A673 (cell line): ENCODE results near the gene TMEM203. TPM values are rescaled to one million over a fixed set of nuclear protein-coding genes. Genes with fewer than 3 reads are reported as not detected.

Source experiments
- BruUV-seq: library from RNA; stranded (reverse); fragments of 400-500 nt; replicated peaks from 2 replicates; lab custom pipeline; 2021; lab: Mats Ljungman, UMichigan
- CTCF ChIA-PET: fragments of 300-600 bp; sonication (Branson Sonifier 250); formaldehyde crosslinking; loops from one replicate; lab custom pipeline; 2022; ENCODE audit warnings: antibody characterized with exemption; lab: Charles Lee
- POLR2A ChIA-PET: fragments of 300-600 bp; sonication (Branson Sonifier 250); formaldehyde crosslinking; loops from one replicate; lab custom pipeline; 2022; ENCODE audit warnings: antibody characterized with exemption; ENCODE audit not compliant: low non-redundant PET; lab: Charles Lee
- DNase-seq: peaks from one replicate; pipeline ENCODE4 v3.0.0-alpha.2; 2015; ENCODE audit warnings: low spot score
- H3K27ac ChIP-seq: fragments of 200-600 bp; sonication (generic); 2 replicates; pipeline ENCODE4 v1.5.1; 2016; ENCODE audit warnings: mixed run types, low read depth, mild to moderate bottlenecking, mixed read lengths, antibody characterized with exemption, low read length; ENCODE audit not compliant: poor library complexity, severe bottlenecking
- H3K27me3 ChIP-seq: fragments of 200-600 bp; sonication (generic); replicated peaks from 2 replicates; pipeline ENCODE4 v1.6.1; 2017; ENCODE audit warnings: mixed run types, low read depth, mild to moderate bottlenecking, mixed read lengths, antibody characterized with exemption, low read length; ENCODE audit not compliant: insufficient read depth, poor library complexity
- H3K36me3 ChIP-seq: fragments of 200-600 bp; sonication (generic); 2 replicates; pipeline ENCODE4 v1.6.1; 2016; ENCODE audit warnings: mixed run types, mild to moderate bottlenecking, mixed read lengths, antibody characterized with exemption, low read length; ENCODE audit not compliant: insufficient read depth, poor library complexity, severe bottlenecking
- H3K4me1 ChIP-seq: fragments of 200-600 bp; sonication (generic); 2 replicates; pipeline ENCODE4 v1.6.1; 2017; ENCODE audit warnings: mixed run types, mild to moderate bottlenecking, mixed read lengths, antibody characterized with exemption, low read length; ENCODE audit not compliant: insufficient read depth, poor library complexity, severe bottlenecking
- H3K4me3 ChIP-seq: fragments of 200-600 bp; sonication (generic); 2 replicates; pipeline ENCODE4 v1.5.1; 2016; ENCODE audit warnings: low read depth, mixed run types, mild to moderate bottlenecking, mixed read lengths, low read length; ENCODE audit not compliant: poor library complexity, severe bottlenecking
- H3K9me3 ChIP-seq: fragments of 200-600 bp; sonication (generic); 2 replicates; pipeline ENCODE4 v1.6.1; 2016; ENCODE audit warnings: mixed run types, low read depth, mild to moderate bottlenecking, mixed read lengths, antibody characterized with exemption, low read length; ENCODE audit not compliant: poor library complexity, severe bottlenecking
- EZH2 ChIP-seq: fragments of 200-600 bp; sonication (generic); IDR thresholded peaks from 2 replicates; pipeline ENCODE4 v1.6.1; 2017; ENCODE audit warnings: borderline replicate concordance, low read depth, mild to moderate bottlenecking, mixed read lengths, antibody characterized with exemption, low read length; ENCODE audit not compliant: poor library complexity, severe bottlenecking
- intact Hi-C: fragments of 100-400 bp; cut with micrococcal nuclease; formaldehyde crosslinking; loops from one replicate; pipeline ENCODE4 v1.10.0; 2022; ENCODE audit not compliant: unreplicated experiment
- total RNA-seq: library from RNA; stranded (reverse); gene quantifications from 2 replicates; pipeline ENCODE4 v1.2.3, GENCODE V29; 2021
- TF ChIP-seq, protein P1 (sequence below): fragments of 300-800, 200-600 bp; sonication (generic); conservative IDR thresholded peaks from 2 replicates; pipeline ENCODE4 v1.5.1; 2017; ENCODE audit warnings: low read depth, mild to moderate bottlenecking, antibody characterized with exemption, low read length, moderate library complexity, mixed read lengths

TMEM203 gene
- total RNA-seq, 1 experiment from 2014 or later: 37.5 TPM

DNA sequence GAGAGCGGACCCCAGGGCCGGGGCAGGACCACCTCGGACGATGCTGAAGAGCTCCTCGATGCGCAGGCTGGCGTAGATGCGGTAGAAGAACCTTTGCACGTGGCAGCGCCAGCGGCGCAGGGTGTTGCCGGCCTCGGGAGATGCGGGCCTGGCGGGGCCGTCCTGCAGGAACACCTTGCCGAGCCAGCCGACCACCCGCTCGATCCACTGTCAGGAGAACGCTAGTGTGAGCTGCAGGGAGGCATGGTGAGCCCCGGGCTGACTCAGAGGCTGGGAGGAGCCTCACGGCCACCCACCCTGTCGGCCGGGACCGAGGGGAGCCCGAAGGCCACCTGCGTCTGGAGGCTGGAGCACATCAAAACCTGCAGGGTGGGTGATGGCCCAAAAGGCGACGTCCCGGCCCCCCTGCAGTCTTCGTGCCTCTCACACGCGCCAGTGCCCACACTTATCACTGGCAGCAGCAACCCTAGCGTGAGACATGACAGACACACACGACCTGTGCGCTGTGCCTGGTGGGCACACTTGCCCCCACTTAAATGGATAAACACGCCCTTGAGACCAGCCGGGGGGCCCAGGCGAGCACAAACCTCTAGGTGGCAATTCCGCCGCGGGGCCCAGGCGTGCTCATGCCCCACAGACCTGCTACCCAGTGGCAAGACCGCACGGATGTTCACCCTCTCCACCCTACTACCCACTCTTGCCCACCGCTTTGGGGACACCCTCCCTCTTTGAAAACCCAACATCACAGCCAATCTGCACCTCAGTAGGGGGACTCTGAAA is 20.4 kb downstream of the TMEM203 start:
- ChIA-PET CTCF (interaction anchor here (0.5 kb wide), 1 partner anchor 12 kb away, joined by 3 read pairs; no protein-coding TSS in a partner anchor), POLR2A (interaction anchor here (0.6 kb wide), 1 partner anchor 10 kb away, joined by 3 read pairs; no protein-coding TSS in a partner anchor)
- TF ChIP-seq EZH2: no peak
- TF ChIP-seq, protein P1, sequence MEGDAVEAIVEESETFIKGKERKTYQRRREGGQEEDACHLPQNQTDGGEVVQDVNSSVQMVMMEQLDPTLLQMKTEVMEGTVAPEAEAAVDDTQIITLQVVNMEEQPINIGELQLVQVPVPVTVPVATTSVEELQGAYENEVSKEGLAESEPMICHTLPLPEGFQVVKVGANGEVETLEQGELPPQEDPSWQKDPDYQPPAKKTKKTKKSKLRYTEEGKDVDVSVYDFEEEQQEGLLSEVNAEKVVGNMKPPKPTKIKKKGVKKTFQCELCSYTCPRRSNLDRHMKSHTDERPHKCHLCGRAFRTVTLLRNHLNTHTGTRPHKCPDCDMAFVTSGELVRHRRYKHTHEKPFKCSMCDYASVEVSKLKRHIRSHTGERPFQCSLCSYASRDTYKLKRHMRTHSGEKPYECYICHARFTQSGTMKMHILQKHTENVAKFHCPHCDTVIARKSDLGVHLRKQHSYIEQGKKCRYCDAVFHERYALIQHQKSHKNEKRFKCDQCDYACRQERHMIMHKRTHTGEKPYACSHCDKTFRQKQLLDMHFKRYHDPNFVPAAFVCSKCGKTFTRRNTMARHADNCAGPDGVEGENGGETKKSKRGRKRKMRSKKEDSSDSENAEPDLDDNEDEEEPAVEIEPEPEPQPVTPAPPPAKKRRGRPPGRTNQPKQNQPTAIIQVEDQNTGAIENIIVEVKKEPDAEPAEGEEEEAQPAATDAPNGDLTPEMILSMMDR: no peak

DNA sequence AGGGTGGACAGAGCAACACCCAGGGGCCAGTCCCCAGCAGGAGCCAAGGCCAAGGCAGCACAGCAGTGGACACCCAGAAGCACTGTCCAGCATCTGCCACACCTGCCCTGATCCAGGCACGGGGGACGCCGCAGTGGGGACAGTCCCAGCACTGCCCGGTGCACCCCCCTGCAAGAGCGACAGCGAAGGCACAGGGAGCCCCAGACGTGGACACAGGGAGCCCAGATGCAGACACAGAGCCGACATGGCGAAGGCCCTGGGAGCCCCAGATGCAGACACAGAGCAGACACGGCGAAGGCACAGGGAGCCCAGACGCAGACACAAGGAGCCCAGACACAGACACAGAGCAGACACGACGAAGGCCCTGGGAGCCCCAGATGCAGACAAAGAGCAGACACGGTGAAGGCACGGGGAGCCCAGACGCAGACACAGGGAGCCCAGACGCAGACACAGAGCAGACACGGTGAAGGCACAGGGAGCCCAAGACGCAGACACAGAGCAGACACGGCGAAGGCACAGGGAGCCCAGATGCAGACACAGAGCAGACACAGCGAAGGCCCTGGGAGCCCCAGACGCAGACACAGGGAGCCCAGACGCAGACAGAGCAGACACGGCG is 21.4 kb downstream of the TMEM203 start:
- no peaks in the 10 kb centered on the region for H3K9me3 ChIP-seq
- intact Hi-C loops: no loop called here
- TF ChIP-seq, protein P1: no peak
- TF ChIP-seq EZH2: no peak
- no TSS peak for BruUV-seq
- ChIA-PET CTCF (no interaction called here), POLR2A (no interaction called here)
- DNase-seq: no peak
- no peak overlapping the region for H3K27ac ChIP-seq
- H3K36me3 ChIP-seq: peaks cover 7% of the 10 kb centered on the region
- no peak overlapping the region for H3K4me3 ChIP-seq
- H3K27me3 ChIP-seq: no peaks in the 10 kb centered on the region
- peaks cover 7% of the 10 kb centered on the region for H3K4me1 ChIP-seq

More for the DNA sequence above, 20.4 kb downstream of the TMEM203 start:
- Histone ChIP-seq H3K4me1 (peaks cover 10% of the 10 kb centered on the region), H3K36me3 (peaks cover 7% of the 10 kb centered on the region), H3K9me3 (no peaks in the 10 kb centered on the region), H3K27ac (no peak overlapping the region), H3K27me3 (no peaks in the 10 kb centered on the region), H3K4me3 (no peak overlapping the region)
- BruUV-seq: no TSS peak
- intact Hi-C loops: no loop called here
- DNase-seq: no peak

DNA sequence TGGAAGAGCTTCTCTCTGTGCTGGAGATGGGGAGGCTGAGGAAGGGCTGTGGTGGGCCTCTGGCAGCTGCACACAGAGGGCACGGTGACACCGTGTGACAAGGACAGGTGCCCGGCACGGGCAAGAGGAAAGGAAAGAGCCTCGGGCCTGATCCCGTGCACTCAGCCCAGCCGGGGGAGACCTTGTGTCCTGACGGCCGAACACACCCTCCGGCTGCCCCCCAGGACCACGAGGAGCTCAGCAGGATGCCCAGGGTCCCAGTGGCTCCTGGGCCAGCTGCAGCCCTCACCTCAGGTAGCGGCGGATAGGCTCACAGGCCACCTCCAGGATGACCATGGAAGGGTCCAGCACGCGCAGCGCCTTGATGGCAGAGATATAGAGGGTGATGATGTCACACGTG is 22.6 kb downstream of the TMEM203 start:
- CTCF ChIA-PET: no interaction called here
- no peak for DNase-seq
- BruUV-seq: no TSS peak
- no peaks in the 10 kb centered on the region for H3K9me3 ChIP-seq
- peaks cover 7% of the 10 kb centered on the region for H3K36me3 ChIP-seq
- H3K27me3 ChIP-seq: no peaks in the 10 kb centered on the region
- POLR2A ChIA-PET: no interaction called here
- intact Hi-C loops: no loop called here
- TF ChIP-seq EZH2: no peak
- TF ChIP-seq, protein P1: no peak
- H3K27ac ChIP-seq: no peak overlapping the region
- no peak overlapping the region for H3K4me3 ChIP-seq
- peaks cover 7% of the 10 kb centered on the region for H3K4me1 ChIP-seq
